H1 (cell line): ENCODE results near the gene VAMP4. TPM values are rescaled to one million over a fixed set of nuclear protein-coding genes. Genes with fewer than 3 reads are reported as not detected.

Source experiments
- ATF2 ChIP-seq: IDR thresholded peaks from 2 replicates; pipeline ENCODE4 v1.6.1; 2012; ENCODE audit warnings: low read length, inconsistent platforms
- CTBP2 ChIP-seq: IDR thresholded peaks from 2 replicates; pipeline ENCODE4 v1.7.0; 2011; ENCODE audit warnings: borderline replicate concordance, mild to moderate bottlenecking, moderate library complexity, mixed read lengths, low read length; ENCODE audit not compliant: insufficient read depth, insufficient read length
- SP4 ChIP-seq: IDR thresholded peaks from 2 replicates; pipeline ENCODE4 v1.6.1; 2012; ENCODE audit warnings: low read length, inconsistent platforms
- SUZ12 ChIP-seq: fragments of 200-600 bp; sonication (generic); IDR thresholded peaks from 2 replicates; pipeline ENCODE4 v1.6.1; 2012; ENCODE audit warnings: mild to moderate bottlenecking, inconsistent platforms, low read length, moderate library complexity, mixed read lengths
- polyA plus RNA-seq, 7 experiments: library from polyadenylated mRNA; depleted of rRNA in 3 of 7; stranded (reverse) in 5 of 7; unstranded in 2 of 7; fragments of >200 nt in 5 of 7; fragments of 200-250 nt in 2 of 7; gene quantifications; 1 replicate in 5 of 7; 2 replicates in 1 of 7; 4 replicates in 1 of 7; pipeline versions ENCODE4 v1.2.1 to v1.2.3, GENCODE V29; 2011 to 2013; ENCODE audit warnings: missing spikeins in 2 of 7, mixed read lengths in 2 of 7
- total RNA-seq: library from RNA; stranded (reverse); fragmentation: NEBNext Ultra II Directional; extraction: Animal tissue kit (Norgen Biotek cat#: 25700); gene quantifications from 2 replicates; pipeline ENCODE4 v1.2.1, GENCODE V29; 2021

The VAMP4 gene
- total and polyA plus RNA-seq, 2 of the 8 experiments (the other 6 are each of a cell fraction or from before 2014, with no cell fraction given): 1.6 to 13.9 TPM

- TF ChIP-seq ATF2: no peak
- no peak for TF ChIP-seq SUZ12
- no peak for TF ChIP-seq CTBP2
- no peak for TF ChIP-seq SP4
Observed at GRCh38 chr1:171664976-171665375, 76.9 kb downstream of the VAMP4 start (continued).
